GM21528 (cell line): ENCODE measurements around the gene TNFAIP8L1.

Experiments
- ATAC-seq: cut with Tn5 transposase; IDR thresholded peaks from one replicate; pipeline ENCODE4 v1.9.1; 2021; ENCODE audit warnings: mild to moderate bottlenecking, moderate library complexity; ENCODE audit not compliant: unreplicated experiment, low FRiP score

Gene TNFAIP8L1

GRCh38 chr19:4606921-4607678 is 32.2 kb upstream of the TNFAIP8L1 start:
- no peak for ATAC-seq

- ATAC-seq = no peak
Measured at GRCh38 chr19:4609878-4610511, 29.3 kb upstream of the TNFAIP8L1 start.

GRCh38 chr19:4613254-4613751 is 26.0 kb upstream of the TNFAIP8L1 start:
- no peak for ATAC-seq

- ATAC-seq = no peak
Measured at GRCh38 chr19:4618019-4618418, 21.3 kb upstream of the TNFAIP8L1 start.

GRCh38 chr19:4619668-4620294 is 19.5 kb upstream of the TNFAIP8L1 start:
- no peak for ATAC-seq

- no peak for ATAC-seq
Measured at GRCh38 chr19:4620675-4621074, 18.6 kb upstream of the TNFAIP8L1 start.

- ATAC-seq = no peak
Measured at GRCh38 chr19:4622695-4623421, 16.5 kb upstream of the TNFAIP8L1 start.

- no peak for ATAC-seq
Measured at GRCh38 chr19:4624301-4624700, 15.0 kb upstream of the TNFAIP8L1 start.

- ATAC-seq = no peak
Measured at GRCh38 chr19:4624733-4625362, 14.5 kb upstream of the TNFAIP8L1 start.

GRCh38 chr19:4633140-4633967 is 6.0 kb upstream of the TNFAIP8L1 start:
- ATAC-seq = no peak

GRCh38 chr19:4635754-4636116 is 3.6 kb upstream of the TNFAIP8L1 start:
- ATAC-seq = no peak

GRCh38 chr19:4636151-4636717 is 3.1 kb upstream of the TNFAIP8L1 start:
- ATAC-seq = no peak

GRCh38 chr19:4636761-4637160 is 2.6 kb upstream of the TNFAIP8L1 start:
- ATAC-seq = no peak

- no peak for ATAC-seq
Measured at GRCh38 chr19:4638317-4638716, 999 bp upstream of the TNFAIP8L1 start.

GRCh38 chr19:4639531-4640246 is 373 bp downstream of the TNFAIP8L1 start:
- ATAC-seq = peak; percentile 19

- ATAC-seq = no peak
Measured at GRCh38 chr19:4640247-4641000, 1.1 kb downstream of the TNFAIP8L1 start.

- ATAC-seq = no peak
Measured at GRCh38 chr19:4641132-4641531, 1.8 kb downstream of the TNFAIP8L1 start.

GRCh38 chr19:4642625-4643024 is 3.3 kb downstream of the TNFAIP8L1 start:
- no peak for ATAC-seq
